GM21737 (cell line): Measurements from ENCODE around the gene PLA2G2C.
"Not testable (repeated sequence)": the region's sequence is repeated elsewhere in the genome, so short reads cannot be mapped to it uniquely, and the experiment has no call there.

Experiments used
- ATAC-seq: cut with Tn5 transposase; IDR thresholded peaks from one replicate; pipeline ENCODE4 v1.9.1; 2021; ENCODE audit warnings: mild to moderate bottlenecking, moderate library complexity; ENCODE audit not compliant: unreplicated experiment

PLA2G2C gene

GRCh38 chr1:20138346-20138745, 48.0 kb downstream of the PLA2G2C start:
- ATAC-seq = no peak

DNA sequence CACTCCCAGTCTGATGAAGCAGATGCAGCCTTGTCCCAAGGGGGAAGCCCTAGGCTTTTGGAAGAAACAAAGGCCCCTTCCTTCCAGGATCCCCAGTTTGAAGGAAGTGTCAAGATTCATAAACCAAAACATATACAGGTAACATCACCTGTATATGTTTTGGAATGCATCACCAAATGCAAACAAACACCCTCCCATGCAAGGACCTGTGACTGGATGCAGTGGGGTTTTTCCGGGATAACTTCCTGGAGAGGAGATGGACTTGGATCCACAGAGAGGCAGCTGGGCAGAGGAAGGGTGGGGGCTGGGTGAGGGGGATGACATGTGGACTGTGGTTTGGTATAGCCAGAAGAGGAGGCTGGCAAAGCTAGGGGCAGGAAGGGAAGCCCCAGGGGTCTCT, 48.7 kb downstream of the PLA2G2C start:
- ATAC-seq = no peak

DNA sequence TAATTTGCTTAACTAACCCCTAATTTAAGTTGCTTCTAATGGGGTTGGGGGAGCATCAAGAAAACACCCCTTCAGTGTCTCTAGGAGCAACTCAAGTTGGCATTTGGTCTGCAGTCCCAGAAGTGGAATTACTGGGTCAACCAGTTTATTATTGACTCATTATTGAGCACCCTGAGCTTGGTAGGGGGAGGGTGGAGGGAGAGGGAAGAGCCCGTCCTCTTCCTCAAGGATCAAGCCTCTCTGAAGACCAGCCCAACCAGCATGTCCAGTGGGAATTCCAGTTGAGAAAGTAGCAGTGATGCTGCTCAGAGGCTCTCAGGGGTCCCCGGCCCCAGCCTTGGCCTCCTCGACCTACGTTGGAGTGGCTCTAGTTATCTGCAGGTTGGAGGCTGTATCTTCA, 49.3 kb downstream of the PLA2G2C start:
- ATAC-seq = no peak

DNA sequence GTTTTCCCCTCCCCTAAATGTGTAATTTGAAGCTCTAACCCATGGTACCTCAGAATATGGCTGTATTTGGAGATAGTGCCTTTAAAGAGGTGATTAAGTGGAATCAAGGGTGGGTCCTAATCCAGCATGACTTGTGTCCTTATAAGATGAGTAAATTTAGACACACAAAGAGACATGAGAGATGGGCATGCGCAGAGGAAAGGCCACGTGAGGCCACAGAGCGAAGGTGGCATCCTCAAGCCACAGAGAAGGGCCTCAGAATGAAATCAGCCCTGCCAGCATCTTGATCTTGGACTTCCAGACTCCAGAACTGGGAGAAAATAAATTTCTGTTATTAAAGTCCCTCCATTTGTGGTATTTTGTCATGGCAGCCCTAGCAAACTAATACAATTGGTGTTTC, 50.1 kb downstream of the PLA2G2C start:
- ATAC-seq = no peak

DNA sequence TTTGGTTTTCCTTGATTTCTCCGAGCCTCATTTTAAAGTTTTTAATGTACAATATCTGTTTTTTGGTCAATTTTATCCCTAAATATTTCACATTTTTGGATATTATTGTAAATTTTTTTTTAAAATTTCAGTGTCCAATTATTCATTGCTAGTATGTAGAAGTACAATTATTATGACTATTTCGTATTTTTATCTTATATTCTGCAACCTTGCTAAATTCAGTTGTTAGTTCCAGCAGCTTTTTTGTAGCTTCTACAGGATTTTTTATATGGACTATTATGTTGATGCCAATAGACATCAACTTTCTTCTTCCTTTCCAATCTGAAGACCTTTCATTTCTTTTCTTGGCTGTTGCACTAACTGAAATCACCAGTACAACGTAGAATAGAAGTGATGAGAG, 51.3 kb downstream of the PLA2G2C start:
- no peak for ATAC-seq

DNA sequence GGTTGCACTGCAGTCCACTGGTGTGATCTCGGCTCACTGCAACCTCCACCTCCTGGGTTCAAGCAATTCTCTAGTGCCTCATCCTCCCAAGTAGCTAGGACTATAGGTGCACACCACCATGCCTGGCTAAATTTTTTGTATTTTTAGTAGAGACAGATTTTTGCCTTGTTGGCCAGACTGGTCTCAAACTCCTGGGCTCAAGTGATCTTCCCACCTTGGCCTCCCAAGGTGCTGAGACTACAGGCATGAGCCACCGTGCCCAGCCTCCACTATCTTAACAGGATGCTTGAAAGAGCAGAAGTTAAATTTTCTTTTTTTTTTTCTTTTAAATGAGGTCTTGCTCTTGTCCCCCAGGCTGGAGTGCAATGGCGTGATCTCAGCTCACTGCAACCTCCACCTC, 55.8 kb downstream of the PLA2G2C start:
- not testable (repeated sequence) for ATAC-seq

DNA sequence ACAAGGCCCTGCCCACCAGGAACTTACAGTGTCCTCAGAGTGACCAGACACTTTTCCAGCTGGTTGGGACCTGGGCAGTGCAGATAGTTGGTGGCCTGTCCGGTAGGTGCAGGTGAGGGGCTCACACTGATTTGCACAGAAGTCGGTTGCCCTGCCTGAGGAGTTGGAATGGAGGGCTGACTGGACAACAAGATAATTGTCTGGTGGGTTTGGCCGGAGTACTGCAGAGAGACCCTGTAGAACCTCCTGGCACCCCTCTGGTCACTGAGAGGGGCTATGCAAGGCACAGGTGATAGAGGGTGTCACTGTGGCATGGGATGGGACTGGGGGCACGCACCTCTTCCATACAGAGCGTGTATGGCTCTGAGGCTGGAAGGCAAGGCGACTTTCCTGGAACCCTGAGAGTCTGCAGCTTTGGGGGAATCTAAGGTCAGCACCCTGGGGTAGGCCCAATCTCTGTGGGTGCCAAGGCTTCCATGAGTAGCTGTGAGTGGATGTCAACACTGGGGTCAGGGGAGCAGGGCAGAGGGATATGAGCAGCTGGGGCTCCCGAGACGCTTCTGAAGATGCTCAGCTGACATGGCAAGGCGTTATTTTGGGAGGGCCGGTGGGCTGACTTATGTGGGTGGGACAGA, 59.4 kb downstream of the PLA2G2C start:
- ATAC-seq = no peak

GRCh38 chr1:20126041-20126805, 60.1 kb downstream of the PLA2G2C start:
- ATAC-seq = no peak

DNA sequence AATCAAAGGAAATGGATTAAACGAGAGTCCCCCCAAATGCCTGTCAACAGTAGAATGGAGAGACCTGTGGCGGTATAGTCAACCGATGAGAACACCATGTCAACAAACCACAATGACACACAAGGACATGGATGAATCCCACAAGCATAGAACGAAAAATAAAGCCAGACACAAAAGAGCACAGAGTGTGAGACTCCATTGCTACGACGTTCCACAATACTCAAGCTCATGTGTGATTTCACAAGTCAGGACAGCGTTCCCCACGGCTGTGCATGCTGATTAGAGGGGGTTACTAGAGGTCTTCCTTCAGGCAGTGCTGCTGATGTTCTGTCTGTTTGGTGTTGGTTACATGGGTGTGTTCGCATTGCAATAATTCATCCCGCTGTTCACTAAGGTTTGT, 61.2 kb downstream of the PLA2G2C start:
- ATAC-seq = no peak

DNA sequence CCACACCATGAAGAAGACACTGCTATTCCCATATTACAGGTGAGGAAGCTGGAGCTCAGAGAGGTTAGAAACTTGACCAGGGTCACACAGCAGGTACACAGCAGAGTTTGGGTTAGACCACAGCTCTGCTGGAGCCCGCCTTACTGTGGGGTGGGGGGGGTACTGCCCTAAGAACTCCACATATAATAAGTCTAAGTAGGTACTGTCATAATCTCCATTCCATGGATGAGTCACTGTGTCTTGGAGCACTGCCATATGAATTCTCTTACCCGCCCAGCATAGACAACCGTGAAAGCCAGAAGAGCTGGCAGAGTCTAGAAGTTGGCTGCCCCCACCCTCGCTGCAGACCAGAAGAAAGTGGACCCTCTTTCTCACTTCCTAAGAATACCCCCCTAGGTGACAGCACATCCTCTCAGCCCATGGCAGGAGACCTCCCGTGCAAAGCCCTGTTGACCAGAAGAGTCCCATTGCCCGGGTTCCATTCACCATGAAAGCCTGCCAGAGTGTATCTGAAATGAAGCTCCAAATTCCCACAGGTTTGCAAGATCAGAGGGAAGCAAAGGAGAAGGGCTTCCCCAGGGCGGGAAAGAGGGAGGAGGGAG, 61.8 kb downstream of the PLA2G2C start:
- no peak for ATAC-seq

DNA sequence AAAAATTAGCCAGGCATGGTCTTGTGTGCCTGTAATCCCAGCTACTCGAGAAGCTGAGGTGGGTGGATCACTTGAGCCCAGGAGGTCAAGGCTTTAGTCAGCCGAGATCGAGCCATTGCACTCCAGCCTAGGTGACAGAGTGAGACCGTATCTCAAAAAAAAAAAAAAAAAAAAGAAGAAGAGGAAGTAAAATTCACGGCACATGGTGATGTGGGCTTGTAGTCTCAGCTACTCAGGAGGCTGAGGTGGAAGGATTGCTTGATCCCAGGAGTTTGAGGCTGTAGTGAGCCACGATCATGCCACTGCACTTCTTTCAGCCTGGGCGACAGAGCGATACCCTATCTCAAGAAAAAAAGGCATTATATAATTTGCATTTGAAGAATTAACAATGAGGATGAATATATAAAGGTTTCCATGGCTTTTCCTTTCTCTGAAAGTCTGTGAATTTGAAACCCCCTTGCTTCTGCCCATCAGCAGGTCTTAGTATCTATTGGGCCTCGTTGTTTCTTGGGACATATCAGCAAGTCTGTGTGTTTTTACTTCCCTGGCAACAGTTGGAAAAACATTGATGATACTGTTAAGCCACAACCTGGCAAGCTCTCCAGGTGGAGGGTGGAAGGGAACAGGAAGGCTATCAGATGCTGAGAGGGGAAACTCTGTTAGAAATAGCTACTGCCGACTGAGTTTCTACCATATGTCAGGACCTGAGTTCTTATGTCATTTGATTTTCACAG, 62.4 kb downstream of the PLA2G2C start:
- ATAC-seq = no peak

DNA sequence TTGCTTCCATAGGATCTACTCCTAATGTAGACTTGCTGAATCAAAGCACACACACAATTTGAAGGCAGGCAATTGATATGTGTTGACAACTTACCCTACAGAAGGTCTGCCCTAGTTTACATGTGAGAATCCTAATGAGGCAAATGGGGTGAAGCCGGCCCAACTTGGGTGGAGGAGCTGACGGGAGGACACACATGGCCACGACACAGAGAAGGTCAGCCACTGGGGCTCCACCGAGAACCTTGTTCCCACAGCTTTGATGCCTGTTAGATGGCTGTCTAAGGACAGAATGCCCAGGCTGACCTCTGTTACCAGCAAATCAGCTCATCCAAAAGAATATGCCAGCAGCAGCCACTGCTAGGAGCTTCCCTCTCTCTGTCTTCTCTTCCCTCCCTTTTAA, 65.5 kb downstream of the PLA2G2C start:
- no peak for ATAC-seq

GRCh38 chr1:20119347-20119746, 67.0 kb downstream of the PLA2G2C start, which contains the start of gene PLA2G2D:
TSS of gene PLA2G2D (minus strand) at chr1:20119536. CDS start at chr1:20119498, 38 bp downstream.
- ATAC-seq = no peak

GRCh38 chr1:20117236-20117635, 69.1 kb downstream of the PLA2G2C start:
- no peak for ATAC-seq

- ATAC-seq = no peak
Measured at GRCh38 chr1:20115916-20116315, 70.4 kb downstream of the PLA2G2C start.

DNA sequence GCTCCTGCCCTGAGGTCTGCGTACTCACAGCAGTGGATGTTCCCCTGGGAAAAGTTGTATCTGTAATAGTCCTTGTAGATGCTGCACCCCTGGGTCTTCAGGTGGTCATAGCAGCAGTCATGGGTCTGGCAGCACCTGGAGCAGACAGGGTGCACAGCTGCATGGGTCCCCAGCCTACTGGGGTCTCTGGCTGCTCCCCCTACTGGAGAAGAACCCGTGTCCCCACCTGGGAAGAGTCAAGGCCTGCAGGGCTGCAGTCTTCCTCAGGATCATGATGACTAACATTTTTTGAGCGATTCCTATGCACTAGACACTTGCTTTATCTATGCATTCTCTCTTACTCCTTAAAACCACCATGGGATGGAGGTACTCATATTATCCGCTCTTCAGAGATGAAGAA, 70.8 kb downstream of the PLA2G2C start:
- ATAC-seq = no peak

DNA sequence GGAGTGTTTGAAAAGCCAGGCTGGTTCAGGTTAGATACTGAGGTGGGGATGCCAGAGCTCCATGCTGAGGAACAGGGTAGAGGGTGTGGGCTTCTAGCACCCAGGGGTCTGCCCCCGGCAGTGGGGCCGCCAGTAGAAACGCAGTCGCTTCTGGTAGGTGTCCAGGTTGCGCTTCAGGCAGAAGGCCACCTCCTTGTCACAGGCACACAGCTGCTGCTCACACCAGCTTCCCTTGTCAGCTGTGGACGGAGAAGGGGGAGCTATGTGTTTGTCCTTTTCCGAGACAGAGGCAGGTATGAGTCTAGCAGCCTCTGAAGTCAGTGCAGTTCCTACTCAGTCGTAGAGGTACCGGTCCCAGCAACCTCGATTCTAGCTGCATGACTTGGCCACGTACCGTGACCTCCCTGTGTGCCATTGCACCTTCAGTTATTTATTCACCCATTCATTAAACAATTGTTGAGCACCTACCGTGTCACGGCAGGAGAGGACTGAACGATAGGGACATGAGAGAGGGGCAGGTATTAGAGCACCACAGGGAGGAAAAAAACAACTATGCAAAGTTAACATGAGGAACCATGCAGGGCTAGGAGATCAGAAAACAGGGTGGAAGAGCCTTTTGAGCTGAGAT, 72.2 kb downstream of the PLA2G2C start:
- ATAC-seq = no peak
